ENCODE results near the gene RAPGEF2. TPM values are rescaled to one million over a fixed set of nuclear protein-coding genes. Genes with fewer than 3 reads are reported as not detected.

The RAPGEF2 gene
- total RNA-seq, 1 experiment from 2014 or later: 17.6 TPM

- intact Hi-C loops (cut with micrococcal nuclease; ENCODE audit: unreplicated experiment) (no loop called here), in situ Hi-C loops (cut with HindIII; ENCODE audit: low pct_unique_long_range_greater_than_20kb, low sequenced_read_pairs) (no loop called here)
- POLR2A ChIA-PET: no interaction called here
- Histone ChIP-seq H3K27me3 (ENCODE audit: control insufficient read depth, insufficient read depth, low read length) (no peaks in the 10 kb centered on the region), H3K36me3 (ENCODE audit: control insufficient read depth, insufficient read depth, low read length) (no peaks in the 10 kb centered on the region), H3K27ac (ENCODE audit: low read length) (no peak overlapping the region), H3K9me3 (ENCODE audit: control insufficient read depth, insufficient read depth, low read depth, low read length) (no peaks in the 10 kb centered on the region), H3K4me3 (ENCODE audit: low read depth in 2 of 2, low read length in 2 of 2) (no peak overlapping the region), H3K4me1 (ENCODE audit: control insufficient read depth, insufficient read depth, low read length) (no peaks in the 10 kb centered on the region)
- DNase-seq (ENCODE audit: low read depth, low spot score) (no peak), ATAC-seq (no peak)
- no TSS peak for BruUV-seq (replicated peaks)
- CTCF ChIA-PET: no interaction called here
- TF ChIP-seq REST (IDR thresholded peaks at IDR 0.05; ENCODE audit: insufficient read depth in 1 of 2, low read depth in 2 of 2, low read length in 1 of 2) (no peak), CTCF (IDR thresholded peaks at IDR 0.05) (no peak), SIN3A (IDR thresholded peaks at IDR 0.05; ENCODE audit: borderline replicate concordance, insufficient read depth, low read depth, low read length) (no peak), POLR2AphosphoS5 (IDR thresholded peaks at IDR 0.05; ENCODE audit: low read depth, low read length) (no peak), TCF7L2 (IDR thresholded peaks at IDR 0.05; ENCODE audit: low read depth, low read length) (no peak)
Observed at GRCh38 chr4:159369256-159369655, 266.4 kb downstream of the RAPGEF2 start.

GRCh38 chr4:159370286-159370685 is 267.4 kb downstream of the RAPGEF2 start:
- no peak for ATAC-seq
- Histone ChIP-seq H3K4me1 (ENCODE audit: control insufficient read depth, insufficient read depth, low read length) (no peaks in the 10 kb centered on the region), H3K9me3 (ENCODE audit: control insufficient read depth, insufficient read depth, low read depth, low read length) (no peaks in the 10 kb centered on the region), H3K27ac (ENCODE audit: low read length) (no peak overlapping the region), H3K36me3 (ENCODE audit: control insufficient read depth, insufficient read depth, low read length) (no peaks in the 10 kb centered on the region), H3K27me3 (ENCODE audit: control insufficient read depth, insufficient read depth, low read length) (no peaks in the 10 kb centered on the region), H3K4me3 (ENCODE audit: low read depth in 2 of 2, low read length in 2 of 2) (no peak overlapping the region)
- CTCF ChIA-PET: no interaction called here
- BruUV-seq (replicated peaks): no TSS peak
- intact Hi-C loops (cut with micrococcal nuclease; ENCODE audit: unreplicated experiment): no loop called here
- no peak for TF ChIP-seq CTCF (IDR thresholded peaks at IDR 0.05)
- TF ChIP-seq REST (IDR thresholded peaks at IDR 0.05; ENCODE audit: insufficient read depth in 1 of 2, low read depth in 2 of 2, low read length in 1 of 2): no peak
- no peak for TF ChIP-seq POLR2AphosphoS5 (IDR thresholded peaks at IDR 0.05; ENCODE audit: low read depth, low read length)
- TF ChIP-seq TCF7L2 (IDR thresholded peaks at IDR 0.05; ENCODE audit: low read depth, low read length): no peak
- TF ChIP-seq SIN3A (IDR thresholded peaks at IDR 0.05; ENCODE audit: borderline replicate concordance, insufficient read depth, low read depth, low read length): no peak
- POLR2A ChIA-PET: no interaction called here
- no peak for DNase-seq (ENCODE audit: low read depth, low spot score)
- in situ Hi-C loops (cut with HindIII; ENCODE audit: low pct_unique_long_range_greater_than_20kb, low sequenced_read_pairs): no loop called here

Measured in Panc1 (cell line).